ENCODE data around the gene NABP2.
"Not testable (repeated sequence)": the region's sequence is repeated elsewhere in the genome, so short reads cannot be mapped to it uniquely, and the experiment has no call there.

The NABP2 gene

GRCh38 chr12:56190695-56191155, 33.4 kb upstream of the NABP2 start:
- no peak for TF ChIP-seq ZFX (IDR thresholded peaks at IDR 0.05; ENCODE audit: borderline replicate concordance)
- TF ChIP-seq, protein P1, sequence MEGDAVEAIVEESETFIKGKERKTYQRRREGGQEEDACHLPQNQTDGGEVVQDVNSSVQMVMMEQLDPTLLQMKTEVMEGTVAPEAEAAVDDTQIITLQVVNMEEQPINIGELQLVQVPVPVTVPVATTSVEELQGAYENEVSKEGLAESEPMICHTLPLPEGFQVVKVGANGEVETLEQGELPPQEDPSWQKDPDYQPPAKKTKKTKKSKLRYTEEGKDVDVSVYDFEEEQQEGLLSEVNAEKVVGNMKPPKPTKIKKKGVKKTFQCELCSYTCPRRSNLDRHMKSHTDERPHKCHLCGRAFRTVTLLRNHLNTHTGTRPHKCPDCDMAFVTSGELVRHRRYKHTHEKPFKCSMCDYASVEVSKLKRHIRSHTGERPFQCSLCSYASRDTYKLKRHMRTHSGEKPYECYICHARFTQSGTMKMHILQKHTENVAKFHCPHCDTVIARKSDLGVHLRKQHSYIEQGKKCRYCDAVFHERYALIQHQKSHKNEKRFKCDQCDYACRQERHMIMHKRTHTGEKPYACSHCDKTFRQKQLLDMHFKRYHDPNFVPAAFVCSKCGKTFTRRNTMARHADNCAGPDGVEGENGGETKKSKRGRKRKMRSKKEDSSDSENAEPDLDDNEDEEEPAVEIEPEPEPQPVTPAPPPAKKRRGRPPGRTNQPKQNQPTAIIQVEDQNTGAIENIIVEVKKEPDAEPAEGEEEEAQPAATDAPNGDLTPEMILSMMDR (IDR thresholded peaks at IDR 0.05), result no peak
- peak overlapping the region; percentile 96 for H3K27ac ChIP-seq

DNA sequence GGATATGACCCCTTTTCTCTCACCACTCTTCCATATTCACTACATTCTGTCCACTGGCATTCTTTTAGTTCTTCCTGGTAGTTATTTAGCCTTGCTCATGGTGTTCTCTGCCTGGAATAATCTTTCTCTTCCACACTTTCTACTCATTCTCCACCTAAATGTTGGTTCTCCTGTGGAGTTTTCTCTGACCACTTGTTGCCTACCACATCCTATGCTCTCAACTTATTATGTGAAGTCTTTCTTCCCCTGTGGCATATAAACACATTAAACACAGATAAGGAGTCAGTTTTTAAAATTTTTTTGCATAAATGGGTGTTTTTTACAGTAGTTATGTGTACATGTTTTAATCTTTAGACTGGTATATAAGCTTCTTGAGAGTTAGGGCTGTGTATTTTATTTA, 31.6 kb upstream of the NABP2 start:
- TF ChIP-seq ZFX (IDR thresholded peaks at IDR 0.05; ENCODE audit: borderline replicate concordance), result no peak
- TF ChIP-seq, protein P1 (IDR thresholded peaks at IDR 0.05), result no peak
- no peak overlapping the region for H3K27ac ChIP-seq

- TF ChIP-seq, protein P1 (IDR thresholded peaks at IDR 0.05), result peak; percentile 95
- TF ChIP-seq ZFX (IDR thresholded peaks at IDR 0.05; ENCODE audit: borderline replicate concordance), result no peak
- peak overlapping the region; percentile 7; the same call in 1 of the 2 replicates for H3K27ac ChIP-seq
These were observed 31.0 kb upstream of the NABP2 start for GRCh38 chr12:56193025-56193578.

DNA sequence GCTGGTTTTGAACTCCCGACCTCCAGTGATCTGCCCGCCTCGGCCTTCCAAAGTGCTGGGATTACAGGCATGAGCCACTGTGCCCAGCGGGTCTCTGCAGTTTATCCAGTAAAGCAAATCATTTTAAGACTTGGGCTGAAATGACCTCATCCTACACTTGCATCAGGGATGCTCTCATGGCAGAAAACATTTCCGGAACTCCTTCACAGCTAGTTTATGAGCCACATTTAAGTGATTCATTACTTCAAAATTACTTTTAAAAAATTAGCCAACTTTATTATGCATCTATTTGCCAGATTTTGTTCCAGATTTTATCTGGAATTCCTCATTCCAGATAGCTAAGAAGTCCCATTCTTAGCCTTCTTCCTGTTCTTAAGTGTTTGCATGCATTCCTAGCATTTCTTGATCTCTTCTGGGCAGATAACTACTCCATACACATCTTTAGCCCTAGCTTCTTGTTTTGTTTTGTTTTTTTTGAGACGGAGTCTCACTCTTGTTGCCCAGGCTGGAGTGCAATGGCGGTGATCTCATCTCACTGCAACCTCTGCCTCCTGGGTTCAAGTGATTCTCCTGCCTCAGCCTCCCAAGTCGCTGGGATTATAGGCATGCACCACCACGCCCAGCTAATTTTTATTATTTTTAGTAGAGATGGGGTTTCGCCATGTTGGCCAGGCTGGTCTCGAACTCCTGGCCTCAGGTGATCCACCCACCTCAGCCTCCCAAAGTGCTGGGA, 27.2 kb upstream of the NABP2 start:
- H3K27ac ChIP-seq, result not testable (repeated sequence)

GRCh38 chr12:56197921-56198635, 26.1 kb upstream of the NABP2 start:
- TF ChIP-seq, protein P1 (IDR thresholded peaks at IDR 0.05), result no peak
- TF ChIP-seq ZFX (IDR thresholded peaks at IDR 0.05; ENCODE audit: borderline replicate concordance), result no peak
- no peak overlapping the region for H3K27ac ChIP-seq

- H3K27ac ChIP-seq, result no peak overlapping the region
- TF ChIP-seq, protein P1 (IDR thresholded peaks at IDR 0.05), result no peak
- no peak for TF ChIP-seq ZFX (IDR thresholded peaks at IDR 0.05; ENCODE audit: borderline replicate concordance)
These were observed 25.3 kb upstream of the NABP2 start for GRCh38 chr12:56198836-56199235.

- peak overlapping the region; percentile 8; the same call in 1 of the 2 replicates for H3K27ac ChIP-seq
- TF ChIP-seq, protein P1 (IDR thresholded peaks at IDR 0.05), result no peak
- TF ChIP-seq ZFX (IDR thresholded peaks at IDR 0.05; ENCODE audit: borderline replicate concordance), result no peak
These were observed 21.8 kb upstream of the NABP2 start for GRCh38 chr12:56202366-56202765.

All from 22Rv1 (cell line).